Keratinocyte (primary cell): ENCODE measurements around the gene SYNE2. TPM values are rescaled to one million over a fixed set of nuclear protein-coding genes. Genes with fewer than 3 reads are reported as not detected.

Source experiments
- DNase-seq: peaks from one replicate; pipeline ENCODE4 v3.0.0-alpha.2; 2011; ENCODE audit warnings: low read depth, missing footprints, low spot score
- FAIRE-seq: peaks from 2 replicates; lab custom pipeline; 2011; peaks lifted over from hg19 to GRCh38; lab: Jason Lieb, UNC
- H2AFZ ChIP-seq: 2 replicates; pipeline ENCODE4 v1.6.0; 2012; ENCODE audit warnings: low read length, control low read depth, inconsistent platforms; ENCODE audit not compliant: control insufficient read depth
- H3K27ac ChIP-seq: 2 replicates; pipeline ENCODE4 v1.5.1; 2011; ENCODE audit warnings: low read length; ENCODE audit not compliant: control insufficient read depth, insufficient read depth
- H3K27me3 ChIP-seq: 3 replicates; pipeline ENCODE4 v1.6.0; 2011; ENCODE audit warnings: low read length; ENCODE audit not compliant: control insufficient read depth, insufficient read depth; ENCODE audit errors: extremely low read depth
- H3K36me3 ChIP-seq, 2 experiments: 2 replicates in 1 of 2; 3 replicates in 1 of 2; pipeline ENCODE4 v1.5.1; 2011; ENCODE audit warnings: low read length in 2 of 2, mild to moderate bottlenecking in 1 of 2; ENCODE audit not compliant: control insufficient read depth in 2 of 2, insufficient read depth in 2 of 2; ENCODE audit errors: extremely low read depth in 1 of 2
- H3K4me1 ChIP-seq: 3 replicates; pipeline ENCODE4 v1.5.1; 2011; ENCODE audit warnings: low read length; ENCODE audit not compliant: control insufficient read depth, insufficient read depth; ENCODE audit errors: extremely low read depth
- H3K4me2 ChIP-seq: 3 replicates; pipeline ENCODE4 v1.6.0; 2011; ENCODE audit warnings: low read depth, low read length; ENCODE audit not compliant: control insufficient read depth, insufficient read depth; ENCODE audit errors: extremely low read depth
- H3K4me3 ChIP-seq, 3 experiments: fragments of 200-600 bp in 1 of 3; sonication (generic) in 1 of 3; 2 replicates in 2 of 3; 3 replicates in 1 of 3; pipeline ENCODE4 v1.5.1; 2011 to 2016; ENCODE audit warnings: low read length in 3 of 3, mild to moderate bottlenecking in 3 of 3, control low read depth in 2 of 3, inconsistent platforms in 1 of 3, low read depth in 1 of 3, mixed read lengths in 1 of 3, mixed run types in 1 of 3, moderate library complexity in 1 of 3; ENCODE audit not compliant: control insufficient read depth in 2 of 3, insufficient read depth in 2 of 3; ENCODE audit errors: extremely low read depth in 1 of 3
- H3K79me2 ChIP-seq: 2 replicates; pipeline ENCODE4 v1.6.0; 2012; ENCODE audit warnings: low read length; ENCODE audit not compliant: control insufficient read depth, insufficient read depth
- H3K9ac ChIP-seq: 3 replicates; pipeline ENCODE4 v1.6.0; 2011; ENCODE audit warnings: low read length; ENCODE audit not compliant: control insufficient read depth, insufficient read depth; ENCODE audit errors: extremely low read depth
- H3K9me1 ChIP-seq: 3 replicates; pipeline ENCODE4 v1.6.0; 2011; ENCODE audit warnings: low read length; ENCODE audit not compliant: control insufficient read depth, insufficient read depth; ENCODE audit errors: extremely low read depth
- H3K9me3 ChIP-seq: 2 replicates; pipeline ENCODE4 v1.5.1; 2012; ENCODE audit warnings: low read depth, low read length; ENCODE audit not compliant: control insufficient read depth
- H4K20me1 ChIP-seq: 3 replicates; pipeline ENCODE4 v1.6.0; 2011; ENCODE audit warnings: low read length; ENCODE audit not compliant: control insufficient read depth, insufficient read depth; ENCODE audit errors: extremely low read depth
- EZH2 ChIP-seq: IDR thresholded peaks from one replicate; pipeline ENCODE4 v1.6.1; 2012; ENCODE audit warnings: inconsistent platforms, mild to moderate bottlenecking, low read length, moderate library complexity
- dilution Hi-C: fragments of 300-500 bp; cut with MboI; formaldehyde crosslinking; loops from one replicate; pipeline ENCODE4 v1.7.0; 2020; ENCODE audit warnings: low sequenced_read_pairs; ENCODE audit not compliant: extremely low pct_ligation_motif_present
- polyA plus RNA-seq, 5 experiments: library from polyadenylated mRNA; depleted of rRNA in 3 of 5; stranded (reverse) in 3 of 5; stranded (forward) in 1 of 5; unstranded in 1 of 5; fragments of >200 nt; gene quantifications; 1 replicate in 1 of 5; 2 replicates in 3 of 5; 3 replicates in 1 of 5; pipeline versions ENCODE4 v1.2.1 to v1.2.3, GENCODE V29; 2011 to 2012; ENCODE audit warnings: missing spikeins in 2 of 5, low read depth in 1 of 5, low replicate concordance in 1 of 5
- TF ChIP-seq, protein P1 (sequence below), 3 experiments: IDR thresholded peaks in 1 of 3; conservative IDR thresholded peaks in 1 of 3; optimal IDR thresholded peaks in 1 of 3; 2 replicates in 2 of 3; 3 replicates in 1 of 3; pipeline versions ENCODE3 to v1.5.1; 2011; ENCODE audit warnings: low read length in 3 of 3, mild to moderate bottlenecking in 3 of 3, moderate library complexity in 2 of 3, control low read depth in 1 of 3, inconsistent platforms in 1 of 3; ENCODE audit not compliant: insufficient read depth in 2 of 3; ENCODE audit errors: extremely low read depth in 1 of 3

SYNE2 gene
- polyA plus RNA-seq, 1 donor (not counting 4 experiments of a cell fraction or from before 2014, with no cell fraction given) = 9.9 TPM

DNA sequence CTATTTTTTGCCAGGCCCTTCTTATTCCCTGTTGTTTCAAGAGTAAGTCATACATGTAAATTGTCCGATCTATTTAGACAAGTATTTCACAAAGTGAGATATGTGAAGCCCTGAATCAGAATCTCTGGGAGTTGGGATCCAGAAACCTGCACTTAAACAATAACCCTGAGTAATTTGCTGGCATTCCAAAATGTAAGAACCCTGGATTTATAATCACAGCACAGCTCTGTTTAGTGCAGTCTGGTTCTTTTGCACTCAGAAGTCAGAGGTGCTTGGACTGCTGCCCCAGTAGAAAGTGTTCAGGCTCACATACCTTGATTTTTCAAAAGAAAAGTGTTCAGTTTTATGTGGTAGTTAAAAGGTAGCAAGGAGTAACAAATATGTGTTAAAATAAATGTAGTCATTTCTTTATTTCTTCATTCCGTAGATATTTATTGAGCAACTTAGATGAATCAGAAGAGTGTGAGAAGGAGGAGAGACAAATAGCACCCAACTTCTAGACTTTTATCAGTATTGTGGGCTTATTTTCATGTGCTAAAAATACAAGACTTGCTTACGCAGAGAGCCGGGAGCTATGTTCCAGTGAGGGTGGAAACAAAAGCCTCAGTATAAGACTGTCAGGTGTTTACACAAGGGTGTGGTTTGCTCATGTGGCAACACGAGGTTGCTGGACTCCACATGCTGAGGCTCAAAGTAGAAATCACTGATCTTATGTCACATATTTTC lies 70.1 kb downstream of the SYNE2 start:
- Histone ChIP-seq H3K9me3 (no peaks in the 10 kb centered on the region), H3K4me1 (peaks cover 21% of the 10 kb centered on the region), H3K36me3 (peaks cover 0 to 3% of the 10 kb centered on the region in 2 experiments), H3K27me3 (no peaks in the 10 kb centered on the region), H3K27ac (peak overlapping the region; percentile 98), H3K9me1 (no peaks in the 10 kb centered on the region), H2AFZ (peak overlapping the region; percentile 66), H3K9ac (peak overlapping the region; percentile 85), H4K20me1 (no peaks in the 10 kb centered on the region), H3K79me2 (no peaks in the 10 kb centered on the region), H3K4me2 (peak overlapping the region; percentile 87), H3K4me3 (peak overlapping the region in 2 of 3 experiments; percentile 30 to 51)
- FAIRE-seq (peak; percentile 91), DNase-seq (peak; percentile 90)
- no peak for TF ChIP-seq EZH2
- TF ChIP-seq, protein P1, sequence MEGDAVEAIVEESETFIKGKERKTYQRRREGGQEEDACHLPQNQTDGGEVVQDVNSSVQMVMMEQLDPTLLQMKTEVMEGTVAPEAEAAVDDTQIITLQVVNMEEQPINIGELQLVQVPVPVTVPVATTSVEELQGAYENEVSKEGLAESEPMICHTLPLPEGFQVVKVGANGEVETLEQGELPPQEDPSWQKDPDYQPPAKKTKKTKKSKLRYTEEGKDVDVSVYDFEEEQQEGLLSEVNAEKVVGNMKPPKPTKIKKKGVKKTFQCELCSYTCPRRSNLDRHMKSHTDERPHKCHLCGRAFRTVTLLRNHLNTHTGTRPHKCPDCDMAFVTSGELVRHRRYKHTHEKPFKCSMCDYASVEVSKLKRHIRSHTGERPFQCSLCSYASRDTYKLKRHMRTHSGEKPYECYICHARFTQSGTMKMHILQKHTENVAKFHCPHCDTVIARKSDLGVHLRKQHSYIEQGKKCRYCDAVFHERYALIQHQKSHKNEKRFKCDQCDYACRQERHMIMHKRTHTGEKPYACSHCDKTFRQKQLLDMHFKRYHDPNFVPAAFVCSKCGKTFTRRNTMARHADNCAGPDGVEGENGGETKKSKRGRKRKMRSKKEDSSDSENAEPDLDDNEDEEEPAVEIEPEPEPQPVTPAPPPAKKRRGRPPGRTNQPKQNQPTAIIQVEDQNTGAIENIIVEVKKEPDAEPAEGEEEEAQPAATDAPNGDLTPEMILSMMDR (optimal IDR thresholded peaks at IDR 0.05 in 1 of 3, IDR thresholded peaks at IDR 0.05 in 1 of 3, conservative IDR thresholded peaks at IDR 0.05 in 1 of 3; ENCODE audit: extremely low read depth in 1 of 3, insufficient read depth in 2 of 3, low read length in 3 of 3) = no peak
- dilution Hi-C loops = no loop called here

GRCh38 chr14:63923422-63923752 lies 70.6 kb downstream of the SYNE2 start:
- Histone ChIP-seq H3K4me1 (peaks cover 21% of the 10 kb centered on the region), H3K9me1 (no peaks in the 10 kb centered on the region), H3K27me3 (no peaks in the 10 kb centered on the region), H3K27ac (peak overlapping the region; percentile 98), H2AFZ (no peak overlapping the region), H3K79me2 (no peaks in the 10 kb centered on the region), H4K20me1 (no peaks in the 10 kb centered on the region), H3K4me2 (peak overlapping the region; percentile 87), H3K9ac (peak overlapping the region; percentile 85), H3K36me3 (peaks cover 0 to 3% of the 10 kb centered on the region in 2 experiments), H3K4me3 (peak overlapping the region in 1 of 3 experiments; percentile 30), H3K9me3 (no peaks in the 10 kb centered on the region)
- DNase-seq = no peak
- TF ChIP-seq EZH2 = no peak
- TF ChIP-seq, protein P1 (optimal IDR thresholded peaks at IDR 0.05 in 1 of 3, IDR thresholded peaks at IDR 0.05 in 1 of 3, conservative IDR thresholded peaks at IDR 0.05 in 1 of 3; ENCODE audit: extremely low read depth in 1 of 3, insufficient read depth in 2 of 3, low read length in 3 of 3) = no peak
- FAIRE-seq = no peak
- dilution Hi-C loops = no loop called here
